Measurements from ENCODE around the gene FOXN3. TPM values are rescaled to one million over a fixed set of nuclear protein-coding genes. Genes with fewer than 3 reads are reported as not detected.

The FOXN3 gene
- total and polyA plus RNA-seq, 10 of the 15 experiments (the other 5 are each of a cell fraction or from before 2014, with no cell fraction given): 4.5 to 68.9 (median 29.7) TPM

GRCh38 chr14:89457007-89457406, 40.0 kb upstream of the FOXN3 start:
- POLR2A ChIA-PET: no interaction called here
- H3K9ac ChIP-seq (ENCODE audit: control insufficient read depth, insufficient read depth, low read length): no peak overlapping the region
- H3K9me3 ChIP-seq (replicated peaks; ENCODE audit: control insufficient read depth, insufficient read depth, low read length): no peaks in the 10 kb centered on the region
- no peaks in the 10 kb centered on the region for H3K79me2 ChIP-seq (ENCODE audit: control insufficient read depth, insufficient read depth, low read length)
- DNase-seq (ENCODE audit: low read depth, low spot score) (no peak), FAIRE-seq (no peak), ATAC-seq (no peak)
- SMC1A ChIA-PET (ENCODE audit: uncharacterized antibody, unreplicated experiment): no interaction called here
- no peaks in the 10 kb centered on the region for H3K27me3 ChIP-seq (replicated peaks in 1 of 2; ENCODE audit: control insufficient read depth in 2 of 2, insufficient read depth in 2 of 2, low read length in 1 of 2)
- intact Hi-C loops (cut with micrococcal nuclease; ENCODE audit: unreplicated experiment): no loop called here
- CTCF ChIA-PET: no interaction called here
- H3K4me3 ChIP-seq: no peak overlapping the region
- TF ChIP-seq NBN (IDR thresholded peaks at IDR 0.05) (no peak), FOS (IDR thresholded peaks at IDR 0.05; ENCODE audit: borderline replicate concordance, extremely low read depth, insufficient read length) (no peak), SMC3 (IDR thresholded peaks at IDR 0.05; ENCODE audit: borderline replicate concordance, low read length) (no peak), EGR1 (IDR thresholded peaks at IDR 0.05; ENCODE audit: borderline replicate concordance in 1 of 2, low read depth in 2 of 2, low read length in 2 of 2) (no peak), CHD1 (IDR thresholded peaks at IDR 0.05; ENCODE audit: low read depth, low read length) (no peak), CHD2 (IDR thresholded peaks at IDR 0.05; ENCODE audit: borderline replicate concordance, low read depth, low read length) (no peak), TAF1 (IDR thresholded peaks at IDR 0.05; ENCODE audit: borderline replicate concordance, low read depth, low read length) (no peak), HDAC6 (IDR thresholded peaks at IDR 0.05; ENCODE audit: unreplicated experiment) (no peak), ZNF687 (IDR thresholded peaks at IDR 0.05) (no peak), ZNF207 (IDR thresholded peaks at IDR 0.05; ENCODE audit: borderline replicate concordance) (no peak), ZNF274 (IDR thresholded peaks at IDR 0.05; ENCODE audit: insufficient read depth, insufficient read length) (no peak), NFXL1 (IDR thresholded peaks at IDR 0.05; ENCODE audit: borderline replicate concordance) (no peak), ZNF622 (IDR thresholded peaks at IDR 0.05) (no peak)
- TF ChIP-seq, protein P1, sequence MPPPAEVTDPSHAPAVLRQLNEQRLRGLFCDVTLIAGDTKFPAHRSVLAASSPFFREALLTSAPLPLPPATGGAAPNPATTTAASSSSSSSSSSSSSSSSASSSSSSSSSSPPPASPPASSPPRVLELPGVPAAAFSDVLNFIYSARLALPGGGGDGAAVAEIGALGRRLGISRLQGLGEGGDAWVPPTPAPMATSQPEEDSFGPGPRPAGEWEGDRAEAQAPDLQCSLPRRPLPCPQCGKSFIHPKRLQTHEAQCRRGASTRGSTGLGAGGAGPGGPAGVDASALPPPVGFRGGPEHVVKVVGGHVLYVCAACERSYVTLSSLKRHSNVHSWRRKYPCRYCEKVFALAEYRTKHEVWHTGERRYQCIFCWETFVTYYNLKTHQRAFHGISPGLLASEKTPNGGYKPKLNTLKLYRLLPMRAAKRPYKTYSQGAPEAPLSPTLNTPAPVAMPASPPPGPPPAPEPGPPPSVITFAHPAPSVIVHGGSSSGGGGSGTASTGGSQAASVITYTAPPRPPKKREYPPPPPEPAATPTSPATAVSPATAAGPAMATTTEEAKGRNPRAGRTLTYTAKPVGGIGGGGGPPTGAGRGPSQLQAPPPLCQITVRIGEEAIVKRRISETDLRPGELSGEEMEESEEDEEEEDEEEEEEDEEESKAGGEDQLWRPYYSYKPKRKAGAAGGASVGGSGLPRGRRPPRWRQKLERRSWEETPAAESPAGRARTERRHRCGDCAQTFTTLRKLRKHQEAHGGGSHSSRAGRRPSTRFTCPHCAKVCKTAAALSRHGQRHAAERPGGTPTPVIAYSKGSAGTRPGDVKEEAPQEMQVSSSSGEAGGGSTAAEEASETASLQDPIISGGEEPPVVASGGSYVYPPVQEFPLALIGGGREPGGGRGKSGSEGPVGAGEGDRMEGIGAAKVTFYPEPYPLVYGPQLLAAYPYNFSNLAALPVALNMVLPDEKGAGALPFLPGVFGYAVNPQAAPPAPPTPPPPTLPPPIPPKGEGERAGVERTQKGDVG (CRISPR knock-in tag; IDR thresholded peaks at IDR 0.05): no peak
- TF ChIP-seq, protein P2, sequence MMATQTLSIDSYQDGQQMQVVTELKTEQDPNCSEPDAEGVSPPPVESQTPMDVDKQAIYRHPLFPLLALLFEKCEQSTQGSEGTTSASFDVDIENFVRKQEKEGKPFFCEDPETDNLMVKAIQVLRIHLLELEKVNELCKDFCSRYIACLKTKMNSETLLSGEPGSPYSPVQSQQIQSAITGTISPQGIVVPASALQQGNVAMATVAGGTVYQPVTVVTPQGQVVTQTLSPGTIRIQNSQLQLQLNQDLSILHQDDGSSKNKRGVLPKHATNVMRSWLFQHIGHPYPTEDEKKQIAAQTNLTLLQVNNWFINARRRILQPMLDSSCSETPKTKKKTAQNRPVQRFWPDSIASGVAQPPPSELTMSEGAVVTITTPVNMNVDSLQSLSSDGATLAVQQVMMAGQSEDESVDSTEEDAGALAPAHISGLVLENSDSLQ (IDR thresholded peaks at IDR 0.05): no peak
- TF ChIP-seq, protein P3, sequence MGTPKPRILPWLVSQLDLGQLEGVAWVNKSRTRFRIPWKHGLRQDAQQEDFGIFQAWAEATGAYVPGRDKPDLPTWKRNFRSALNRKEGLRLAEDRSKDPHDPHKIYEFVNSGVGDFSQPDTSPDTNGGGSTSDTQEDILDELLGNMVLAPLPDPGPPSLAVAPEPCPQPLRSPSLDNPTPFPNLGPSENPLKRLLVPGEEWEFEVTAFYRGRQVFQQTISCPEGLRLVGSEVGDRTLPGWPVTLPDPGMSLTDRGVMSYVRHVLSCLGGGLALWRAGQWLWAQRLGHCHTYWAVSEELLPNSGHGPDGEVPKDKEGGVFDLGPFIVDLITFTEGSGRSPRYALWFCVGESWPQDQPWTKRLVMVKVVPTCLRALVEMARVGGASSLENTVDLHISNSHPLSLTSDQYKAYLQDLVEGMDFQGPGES (IDR thresholded peaks at IDR 0.05): no peak
- H3K4me2 ChIP-seq (ENCODE audit: control insufficient read depth, insufficient read depth): no peak overlapping the region
- peaks cover 5% of the 10 kb centered on the region; the same call in 1 of the 2 replicates for H3K4me1 ChIP-seq (ENCODE audit: control insufficient read depth, insufficient read depth, low read length)
- no peak overlapping the region for H2AFZ ChIP-seq (ENCODE audit: control insufficient read depth, low read depth, low read length)
- in situ Hi-C loops (cut with MboI): no loop called here
- RAD21 ChIA-PET (ENCODE audit: unreplicated experiment): interaction anchor here (0.6 kb wide), 1 partner anchor 22 kb away, joined by 3 read pairs; no protein-coding TSS in a partner anchor
- WGBS (ENCODE audit: insufficient coverage, insufficient replicate concordance, low lambda C conversion rate, missing lambda C conversion rate): 90% methylated on average over 5 of the region's 5 CpGs
- no TSS peak for BruUV-seq (replicated peaks)
- no peaks in the 10 kb centered on the region for H3K36me3 ChIP-seq (ENCODE audit: control insufficient read depth in 2 of 2, insufficient read depth in 2 of 2, low read length in 1 of 2)
- H3K27ac ChIP-seq (ENCODE audit: control insufficient read depth, insufficient read depth): no peak overlapping the region
- no peaks in the 10 kb centered on the region for H4K20me1 ChIP-seq (ENCODE audit: control insufficient read depth, insufficient read depth)
